Measurements from ENCODE around the gene C1orf94.
"Not testable (repeated sequence)": the region's sequence is repeated elsewhere in the genome, so short reads cannot be mapped to it uniquely, and the experiment has no call there.

C1orf94 gene

GRCh38 chr1:34163792-34164731, 12.6 kb upstream of the C1orf94 start:
- no peak for DNase-seq (ENCODE audit: low read depth in 3 of 3, low spot score in 1 of 3)

GRCh38 chr1:34164771-34165391, 11.8 kb upstream of the C1orf94 start, which contains the start of gene CSMD2:
TSS of gene CSMD2 (minus strand) at chr1:34165230. CDS start at chr1:34165097, 133 bp downstream.
- DNase-seq (ENCODE audit: low read depth in 3 of 3, low spot score in 1 of 3): no peak

- DNase-seq (ENCODE audit: low read depth in 3 of 3, low spot score in 1 of 3): no peak
Measured at GRCh38 chr1:34165422-34165921, 11.2 kb upstream of the C1orf94 start.

GRCh38 chr1:34166191-34166624, 10.5 kb upstream of the C1orf94 start:
- DNase-seq (ENCODE audit: low read depth in 3 of 3, low spot score in 1 of 3): no peak

GRCh38 chr1:34166625-34167361, 9.9 kb upstream of the C1orf94 start:
- no peak for DNase-seq (ENCODE audit: low read depth in 3 of 3, low spot score in 1 of 3)

GRCh38 chr1:34167389-34167788, 9.3 kb upstream of the C1orf94 start:
- no peak for DNase-seq (ENCODE audit: low read depth in 3 of 3, low spot score in 1 of 3)

GRCh38 chr1:34175744-34176143, 963 bp upstream of the C1orf94 start:
- no peak for DNase-seq (ENCODE audit: low read depth in 3 of 3, low spot score in 1 of 3)

GRCh38 chr1:34178072-34178471, 1.4 kb downstream of the C1orf94 start:
- DNase-seq (ENCODE audit: low read depth in 3 of 3, low spot score in 1 of 3): no peak

GRCh38 chr1:34183381-34183780, 6.7 kb downstream of the C1orf94 start:
- DNase-seq (ENCODE audit: low read depth in 3 of 3, low spot score in 1 of 3): not testable (repeated sequence)

- no peak for DNase-seq (ENCODE audit: low read depth in 3 of 3, low spot score in 1 of 3)
Measured at GRCh38 chr1:34186741-34187494, 10.2 kb downstream of the C1orf94 start.

- no peak for DNase-seq (ENCODE audit: low read depth in 3 of 3, low spot score in 1 of 3)
Measured at GRCh38 chr1:34188418-34188817, 11.7 kb downstream of the C1orf94 start.

GRCh38 chr1:34188985-34189384, 12.3 kb downstream of the C1orf94 start:
- no peak for DNase-seq (ENCODE audit: low read depth in 3 of 3, low spot score in 1 of 3)

GRCh38 chr1:34190692-34191091, 14.0 kb downstream of the C1orf94 start:
- no peak for DNase-seq (ENCODE audit: low read depth in 3 of 3, low spot score in 1 of 3)

- DNase-seq (ENCODE audit: low read depth in 3 of 3, low spot score in 1 of 3): no peak
Measured at GRCh38 chr1:34192621-34193020, 15.9 kb downstream of the C1orf94 start.

GRCh38 chr1:34199927-34200326, 23.2 kb downstream of the C1orf94 start:
- DNase-seq (ENCODE audit: low read depth in 3 of 3, low spot score in 1 of 3): no peak

- no peak for DNase-seq (ENCODE audit: low read depth in 3 of 3, low spot score in 1 of 3)
Measured at GRCh38 chr1:34212673-34213072, 36.0 kb downstream of the C1orf94 start.

GRCh38 chr1:34213956-34214355, 37.2 kb downstream of the C1orf94 start:
- no peak for DNase-seq (ENCODE audit: low read depth in 3 of 3, low spot score in 1 of 3)

GRCh38 chr1:34231441-34231840, 54.7 kb downstream of the C1orf94 start:
- DNase-seq (ENCODE audit: low read depth in 3 of 3, low spot score in 1 of 3): no peak

GRCh38 chr1:34235594-34235993, 58.9 kb downstream of the C1orf94 start:
- no peak for DNase-seq (ENCODE audit: low read depth in 3 of 3, low spot score in 1 of 3)

GRCh38 chr1:34236089-34236488, 59.4 kb downstream of the C1orf94 start:
- no peak for DNase-seq (ENCODE audit: low read depth in 3 of 3, low spot score in 1 of 3)

All from stimulated activated CD4-positive, alpha-beta T cell treated with anti-CD3 and anti-CD28 coated beads, TNF-alpha, amount 100 ng/mL, for 1 hour (primary cell).